LNCAP (cell line): ENCODE results near the gene ZFPM1.

Experiments used
- TF ChIP-seq, protein P1 (sequence below): fragments of 450-650 bp; IDR thresholded peaks from 2 replicates; pipeline ENCODE4 v1.5.1; 2017; ENCODE audit warnings: mild to moderate bottlenecking

ZFPM1 gene

DNA sequence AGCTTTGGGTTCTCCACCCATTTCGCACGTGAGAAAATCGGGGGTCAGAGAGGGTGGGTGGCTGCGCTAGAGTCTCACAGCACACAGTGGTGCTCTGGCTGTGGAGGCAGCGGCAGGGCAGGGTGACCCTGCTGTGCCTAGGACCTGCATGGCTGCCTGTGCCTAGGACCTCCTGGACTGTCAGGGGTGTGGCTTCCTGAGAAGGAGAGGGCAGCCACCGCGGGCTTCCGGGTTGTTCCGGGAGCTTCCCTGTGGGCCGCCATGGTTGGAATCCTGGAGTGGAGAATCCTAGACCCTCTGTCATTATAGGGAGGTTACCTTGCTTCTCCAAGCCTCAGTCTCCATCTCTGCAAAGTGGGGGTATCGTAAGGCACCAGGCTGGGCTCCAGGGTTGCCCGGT, 9.3 kb downstream of the ZFPM1 start:
- TF ChIP-seq, protein P1, sequence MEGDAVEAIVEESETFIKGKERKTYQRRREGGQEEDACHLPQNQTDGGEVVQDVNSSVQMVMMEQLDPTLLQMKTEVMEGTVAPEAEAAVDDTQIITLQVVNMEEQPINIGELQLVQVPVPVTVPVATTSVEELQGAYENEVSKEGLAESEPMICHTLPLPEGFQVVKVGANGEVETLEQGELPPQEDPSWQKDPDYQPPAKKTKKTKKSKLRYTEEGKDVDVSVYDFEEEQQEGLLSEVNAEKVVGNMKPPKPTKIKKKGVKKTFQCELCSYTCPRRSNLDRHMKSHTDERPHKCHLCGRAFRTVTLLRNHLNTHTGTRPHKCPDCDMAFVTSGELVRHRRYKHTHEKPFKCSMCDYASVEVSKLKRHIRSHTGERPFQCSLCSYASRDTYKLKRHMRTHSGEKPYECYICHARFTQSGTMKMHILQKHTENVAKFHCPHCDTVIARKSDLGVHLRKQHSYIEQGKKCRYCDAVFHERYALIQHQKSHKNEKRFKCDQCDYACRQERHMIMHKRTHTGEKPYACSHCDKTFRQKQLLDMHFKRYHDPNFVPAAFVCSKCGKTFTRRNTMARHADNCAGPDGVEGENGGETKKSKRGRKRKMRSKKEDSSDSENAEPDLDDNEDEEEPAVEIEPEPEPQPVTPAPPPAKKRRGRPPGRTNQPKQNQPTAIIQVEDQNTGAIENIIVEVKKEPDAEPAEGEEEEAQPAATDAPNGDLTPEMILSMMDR = no peak

GRCh38 chr16:88463411-88463810, 10.3 kb downstream of the ZFPM1 start:
- TF ChIP-seq, protein P1 = no peak

GRCh38 chr16:88464447-88465318, 11.6 kb downstream of the ZFPM1 start:
- TF ChIP-seq, protein P1 = no peak

DNA sequence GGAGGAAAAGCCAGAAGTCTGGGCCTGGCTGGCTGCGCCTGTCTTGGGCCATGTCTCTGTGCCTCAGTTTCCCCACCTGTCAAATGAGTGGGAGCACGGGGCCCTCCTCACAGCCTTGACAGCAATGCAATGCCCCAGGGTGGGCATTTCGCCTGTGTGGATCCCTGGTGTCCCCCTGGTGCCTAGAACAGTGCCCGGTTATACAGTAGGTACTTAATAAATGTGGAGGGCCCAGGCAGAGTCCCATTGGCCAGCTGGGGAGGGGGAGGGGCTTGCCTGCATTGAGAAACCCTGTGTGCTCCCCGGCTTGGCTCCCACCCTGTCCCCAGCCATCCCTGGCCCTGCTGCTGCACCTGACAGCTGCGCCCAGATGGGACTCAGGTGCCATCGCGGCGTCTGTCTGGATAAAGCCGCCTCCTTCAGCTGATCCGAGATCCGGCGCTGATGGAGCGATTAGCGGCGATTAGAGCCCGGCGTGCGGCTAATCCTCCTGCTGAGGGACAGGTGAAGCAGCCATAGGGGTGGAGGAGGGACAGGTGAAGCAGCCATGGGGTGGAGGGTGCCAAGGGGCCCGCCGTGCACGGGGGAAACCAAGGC, 12.4 kb downstream of the ZFPM1 start:
- TF ChIP-seq, protein P1 = no peak

GRCh38 chr16:88466175-88466862, 13.2 kb downstream of the ZFPM1 start:
- TF ChIP-seq, protein P1 = no peak

- TF ChIP-seq, protein P1 = no peak
These were observed 13.9 kb downstream of the ZFPM1 start for GRCh38 chr16:88466949-88467348.

DNA sequence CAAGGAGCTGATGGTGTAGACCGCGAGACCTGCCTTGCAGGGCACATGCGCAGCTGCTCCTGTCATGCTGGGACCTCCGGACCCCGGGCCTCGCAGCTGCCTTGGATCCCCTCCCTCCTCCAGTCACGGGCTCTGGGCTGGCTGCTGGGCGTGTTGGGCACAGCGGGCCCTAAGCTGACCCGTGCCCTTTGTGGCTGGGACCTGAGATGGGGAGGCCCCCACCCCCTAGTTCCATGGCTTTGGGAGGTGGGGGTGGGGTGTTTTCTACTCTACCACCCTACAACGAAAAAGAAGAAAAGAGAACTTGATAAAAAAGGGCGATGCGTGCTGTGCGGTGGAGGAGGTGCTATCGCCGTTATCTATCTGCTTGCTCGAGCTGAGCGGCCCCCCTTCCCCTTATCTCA, 14.5 kb downstream of the ZFPM1 start:
- TF ChIP-seq, protein P1 = no peak
